Measurements from ENCODE around the gene TRERF1. TPM values are rescaled to one million over a fixed set of nuclear protein-coding genes. Genes with fewer than 3 reads are reported as not detected.

TRERF1 gene
- total RNA-seq, 1 experiment from 2014 or later: 22.3 TPM

DNA sequence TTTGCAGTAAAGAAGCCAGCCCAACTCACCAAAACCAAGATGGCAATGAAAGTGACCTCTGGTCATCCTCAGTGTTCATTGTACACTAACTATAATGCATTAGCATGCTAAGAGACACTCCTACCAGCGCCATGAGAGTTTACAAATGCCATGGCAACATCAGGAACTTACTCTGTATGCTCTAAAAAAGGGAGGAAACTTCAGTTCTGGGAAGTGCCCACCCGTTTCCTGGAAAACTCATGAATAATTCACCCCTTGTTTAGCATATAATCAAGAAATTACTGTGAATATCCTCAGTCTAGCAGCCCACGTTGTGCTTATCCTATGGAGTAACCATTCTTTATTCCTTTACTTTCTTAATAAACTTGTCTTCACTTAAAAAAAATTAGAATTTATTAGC lies 19.4 kb upstream of the TRERF1 start (continued):
- TF ChIP-seq ATF6 (CRISPR knock-in tag; IDR thresholded peaks at IDR 0.05): no peak
- no peak for TF ChIP-seq ELF4 (CRISPR knock-in tag; IDR thresholded peaks at IDR 0.05; ENCODE audit: low read depth)
- TF ChIP-seq, protein P1, sequence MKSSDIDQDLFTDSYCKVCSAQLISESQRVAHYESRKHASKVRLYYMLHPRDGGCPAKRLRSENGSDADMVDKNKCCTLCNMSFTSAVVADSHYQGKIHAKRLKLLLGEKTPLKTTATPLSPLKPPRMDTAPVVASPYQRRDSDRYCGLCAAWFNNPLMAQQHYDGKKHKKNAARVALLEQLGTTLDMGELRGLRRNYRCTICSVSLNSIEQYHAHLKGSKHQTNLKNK (CRISPR knock-in tag; IDR thresholded peaks at IDR 0.05): no peak
- no peak for TF ChIP-seq MXD4 (CRISPR knock-in tag; IDR thresholded peaks at IDR 0.05; ENCODE audit: borderline replicate concordance)
- TF ChIP-seq, protein P2, sequence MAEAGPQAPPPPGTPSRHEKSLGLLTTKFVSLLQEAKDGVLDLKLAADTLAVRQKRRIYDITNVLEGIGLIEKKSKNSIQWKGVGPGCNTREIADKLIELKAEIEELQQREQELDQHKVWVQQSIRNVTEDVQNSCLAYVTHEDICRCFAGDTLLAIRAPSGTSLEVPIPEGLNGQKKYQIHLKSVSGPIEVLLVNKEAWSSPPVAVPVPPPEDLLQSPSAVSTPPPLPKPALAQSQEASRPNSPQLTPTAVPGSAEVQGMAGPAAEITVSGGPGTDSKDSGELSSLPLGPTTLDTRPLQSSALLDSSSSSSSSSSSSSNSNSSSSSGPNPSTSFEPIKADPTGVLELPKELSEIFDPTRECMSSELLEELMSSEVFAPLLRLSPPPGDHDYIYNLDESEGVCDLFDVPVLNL (CRISPR knock-in tag; IDR thresholded peaks at IDR 0.05; ENCODE audit: borderline replicate concordance, low read depth): no peak
- TF ChIP-seq, protein P3, sequence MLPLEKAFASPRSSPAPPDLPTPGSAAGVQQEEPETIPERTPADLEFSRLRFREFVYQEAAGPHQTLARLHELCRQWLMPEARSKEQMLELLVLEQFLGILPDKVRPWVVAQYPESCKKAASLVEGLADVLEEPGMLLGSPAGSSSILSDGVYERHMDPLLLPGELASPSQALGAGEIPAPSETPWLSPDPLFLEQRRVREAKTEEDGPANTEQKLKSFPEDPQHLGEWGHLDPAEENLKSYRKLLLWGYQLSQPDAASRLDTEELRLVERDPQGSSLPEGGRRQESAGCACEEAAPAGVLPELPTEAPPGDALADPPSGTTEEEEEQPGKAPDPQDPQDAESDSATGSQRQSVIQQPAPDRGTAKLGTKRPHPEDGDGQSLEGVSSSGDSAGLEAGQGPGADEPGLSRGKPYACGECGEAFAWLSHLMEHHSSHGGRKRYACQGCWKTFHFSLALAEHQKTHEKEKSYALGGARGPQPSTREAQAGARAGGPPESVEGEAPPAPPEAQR (CRISPR knock-in tag; IDR thresholded peaks at IDR 0.05): no peak
- TF ChIP-seq TP53 (CRISPR knock-in tag; IDR thresholded peaks at IDR 0.05): no peak
- no peak for TF ChIP-seq FOXK1 (CRISPR knock-in tag; IDR thresholded peaks at IDR 0.05)
- no peak for TF ChIP-seq HMGA2 (CRISPR knock-in tag; IDR thresholded peaks at IDR 0.05)

DNA sequence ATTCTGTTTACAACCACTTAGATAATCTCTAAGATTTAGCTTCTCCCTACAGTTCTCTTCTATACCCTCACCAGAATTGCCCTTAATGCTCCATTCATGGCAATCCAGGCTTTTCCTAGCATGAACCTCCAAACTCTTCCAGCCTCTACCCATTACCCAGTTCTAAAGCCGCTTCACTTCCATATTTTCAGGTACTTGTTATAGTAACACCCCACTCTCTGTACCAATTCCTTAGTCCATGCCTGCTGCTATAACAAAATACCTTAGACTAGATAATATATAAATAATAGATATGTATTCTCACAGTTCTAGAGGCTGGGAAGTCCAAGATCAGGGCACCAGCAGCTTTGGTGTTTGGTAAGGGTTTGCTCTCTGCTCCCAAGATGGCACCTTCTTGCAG lies 16.5 kb upstream of the TRERF1 start:
- peaks cover 19% of the 10 kb centered on the region for H3K36me3 Mint-ChIP-seq
- ChIA-PET CTCF (no interaction called here), POLR2A (no interaction called here)
- H3K27me3 Mint-ChIP-seq (ENCODE audit: low read depth): peaks cover 4% of the 10 kb centered on the region; the same call in 1 of the 2 replicates
- H3K4me3 Mint-ChIP-seq: no peak overlapping the region
- DNase-seq (ENCODE audit: low spot score) (no peak), ATAC-seq (no peak)
- peaks cover 8% of the 10 kb centered on the region for H3K4me1 Mint-ChIP-seq
- H3K9me3 Mint-ChIP-seq: peaks cover 40% of the 10 kb centered on the region
- no peak for TF ChIP-seq PRRX2 (CRISPR knock-in tag; IDR thresholded peaks at IDR 0.05)
- no peak for TF ChIP-seq IRF2 (CRISPR knock-in tag; IDR thresholded peaks at IDR 0.05; ENCODE audit: borderline replicate concordance, low read depth)
- no peak for TF ChIP-seq GTF2I (CRISPR knock-in tag; conservative IDR thresholded peaks at IDR 0.05)
- TF ChIP-seq, protein P4, sequence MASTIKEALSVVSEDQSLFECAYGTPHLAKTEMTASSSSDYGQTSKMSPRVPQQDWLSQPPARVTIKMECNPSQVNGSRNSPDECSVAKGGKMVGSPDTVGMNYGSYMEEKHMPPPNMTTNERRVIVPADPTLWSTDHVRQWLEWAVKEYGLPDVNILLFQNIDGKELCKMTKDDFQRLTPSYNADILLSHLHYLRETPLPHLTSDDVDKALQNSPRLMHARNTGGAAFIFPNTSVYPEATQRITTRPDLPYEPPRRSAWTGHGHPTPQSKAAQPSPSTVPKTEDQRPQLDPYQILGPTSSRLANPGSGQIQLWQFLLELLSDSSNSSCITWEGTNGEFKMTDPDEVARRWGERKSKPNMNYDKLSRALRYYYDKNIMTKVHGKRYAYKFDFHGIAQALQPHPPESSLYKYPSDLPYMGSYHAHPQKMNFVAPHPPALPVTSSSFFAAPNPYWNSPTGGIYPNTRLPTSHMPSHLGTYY (CRISPR knock-in tag; IDR thresholded peaks at IDR 0.05): no peak
- no peak for TF ChIP-seq TEAD1 (CRISPR knock-in tag; IDR thresholded peaks at IDR 0.05)
- no peak for TF ChIP-seq JAZF1 (CRISPR knock-in tag; IDR thresholded peaks at IDR 0.05)
- TF ChIP-seq FOXJ3 (CRISPR knock-in tag; IDR thresholded peaks at IDR 0.05; ENCODE audit: borderline replicate concordance): no peak
- TF ChIP-seq, protein P5, sequence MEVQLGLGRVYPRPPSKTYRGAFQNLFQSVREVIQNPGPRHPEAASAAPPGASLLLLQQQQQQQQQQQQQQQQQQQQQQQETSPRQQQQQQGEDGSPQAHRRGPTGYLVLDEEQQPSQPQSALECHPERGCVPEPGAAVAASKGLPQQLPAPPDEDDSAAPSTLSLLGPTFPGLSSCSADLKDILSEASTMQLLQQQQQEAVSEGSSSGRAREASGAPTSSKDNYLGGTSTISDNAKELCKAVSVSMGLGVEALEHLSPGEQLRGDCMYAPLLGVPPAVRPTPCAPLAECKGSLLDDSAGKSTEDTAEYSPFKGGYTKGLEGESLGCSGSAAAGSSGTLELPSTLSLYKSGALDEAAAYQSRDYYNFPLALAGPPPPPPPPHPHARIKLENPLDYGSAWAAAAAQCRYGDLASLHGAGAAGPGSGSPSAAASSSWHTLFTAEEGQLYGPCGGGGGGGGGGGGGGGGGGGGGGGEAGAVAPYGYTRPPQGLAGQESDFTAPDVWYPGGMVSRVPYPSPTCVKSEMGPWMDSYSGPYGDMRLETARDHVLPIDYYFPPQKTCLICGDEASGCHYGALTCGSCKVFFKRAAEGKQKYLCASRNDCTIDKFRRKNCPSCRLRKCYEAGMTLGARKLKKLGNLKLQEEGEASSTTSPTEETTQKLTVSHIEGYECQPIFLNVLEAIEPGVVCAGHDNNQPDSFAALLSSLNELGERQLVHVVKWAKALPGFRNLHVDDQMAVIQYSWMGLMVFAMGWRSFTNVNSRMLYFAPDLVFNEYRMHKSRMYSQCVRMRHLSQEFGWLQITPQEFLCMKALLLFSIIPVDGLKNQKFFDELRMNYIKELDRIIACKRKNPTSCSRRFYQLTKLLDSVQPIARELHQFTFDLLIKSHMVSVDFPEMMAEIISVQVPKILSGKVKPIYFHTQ (CRISPR knock-in tag; IDR thresholded peaks at IDR 0.05): no peak
- TF ChIP-seq, protein P6, sequence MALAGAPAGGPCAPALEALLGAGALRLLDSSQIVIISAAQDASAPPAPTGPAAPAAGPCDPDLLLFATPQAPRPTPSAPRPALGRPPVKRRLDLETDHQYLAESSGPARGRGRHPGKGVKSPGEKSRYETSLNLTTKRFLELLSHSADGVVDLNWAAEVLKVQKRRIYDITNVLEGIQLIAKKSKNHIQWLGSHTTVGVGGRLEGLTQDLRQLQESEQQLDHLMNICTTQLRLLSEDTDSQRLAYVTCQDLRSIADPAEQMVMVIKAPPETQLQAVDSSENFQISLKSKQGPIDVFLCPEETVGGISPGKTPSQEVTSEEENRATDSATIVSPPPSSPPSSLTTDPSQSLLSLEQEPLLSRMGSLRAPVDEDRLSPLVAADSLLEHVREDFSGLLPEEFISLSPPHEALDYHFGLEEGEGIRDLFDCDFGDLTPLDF (CRISPR knock-in tag; IDR thresholded peaks at IDR 0.05): no peak
- TF ChIP-seq JUN (CRISPR knock-in tag; IDR thresholded peaks at IDR 0.05): no peak
- no peak for TF ChIP-seq TEAD4 (CRISPR knock-in tag; IDR thresholded peaks at IDR 0.05)
- no peak for TF ChIP-seq MAX (CRISPR knock-in tag; IDR thresholded peaks at IDR 0.05)
- no peak for TF ChIP-seq E2F5 (CRISPR knock-in tag; IDR thresholded peaks at IDR 0.05)
- TF ChIP-seq ESRRA (CRISPR knock-in tag; IDR thresholded peaks at IDR 0.05; ENCODE audit: borderline replicate concordance): no peak
- H3K27ac Mint-ChIP-seq: no peak overlapping the region

All from WTC11 (cell line).